AG04449 (cell line): ENCODE data around the gene STUM.

Experiments used
- CTCF ChIA-PET: fragments of 350-600 bp; formaldehyde crosslinking; extraction: SDS; loops from one replicate; lab custom pipeline; 2021; ENCODE audit warnings: antibody characterized with exemption; lab: Yijun Ruan, JAX
- POLR2A ChIA-PET: fragments of 400-600, 350-600 bp; formaldehyde crosslinking; extraction: SDS; loops from one replicate; lab custom pipeline; 2020; ENCODE audit warnings: antibody characterized with exemption, inconsistent platforms; lab: Yijun Ruan, JAX
- DNase-seq: peaks from one replicate; pipeline ENCODE4 v3.0.0-alpha.2; 2010; ENCODE audit warnings: low read depth, low spot score
- H3K4me3 ChIP-seq: 2 replicates; pipeline ENCODE4 v1.5.1; 2011; ENCODE audit warnings: low read depth, mild to moderate bottlenecking, control low read depth, low read length
- TF ChIP-seq, protein P1 (sequence below): IDR thresholded peaks from one replicate; pipeline ENCODE4 v1.5.1; 2011; ENCODE audit warnings: mild to moderate bottlenecking, moderate library complexity, low read length, control low read depth, inconsistent platforms; ENCODE audit not compliant: insufficient read depth; ENCODE audit errors: missing control alignments

Gene STUM

DNA sequence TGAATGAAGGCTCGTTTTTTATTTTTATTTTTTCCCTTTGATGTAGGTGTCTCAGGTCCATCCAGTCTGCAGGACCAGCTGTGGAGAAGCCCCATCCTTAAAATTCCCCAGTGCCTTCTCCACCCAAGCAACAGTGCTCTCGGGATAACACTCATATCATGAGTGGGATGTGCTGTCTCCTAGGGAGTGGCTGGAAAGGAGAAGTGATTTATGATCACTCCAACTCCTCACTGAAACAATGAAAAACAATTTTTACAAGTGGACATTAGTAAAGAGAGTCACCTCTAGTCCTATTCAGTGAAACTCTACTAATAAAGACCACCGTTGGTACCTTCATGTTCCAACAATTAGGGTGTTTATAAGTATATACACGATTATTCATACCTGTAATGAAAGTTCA is 3.5 kb downstream of the STUM start:
- ChIA-PET CTCF (no interaction called here), POLR2A (no interaction called here)
- TF ChIP-seq, protein P1, sequence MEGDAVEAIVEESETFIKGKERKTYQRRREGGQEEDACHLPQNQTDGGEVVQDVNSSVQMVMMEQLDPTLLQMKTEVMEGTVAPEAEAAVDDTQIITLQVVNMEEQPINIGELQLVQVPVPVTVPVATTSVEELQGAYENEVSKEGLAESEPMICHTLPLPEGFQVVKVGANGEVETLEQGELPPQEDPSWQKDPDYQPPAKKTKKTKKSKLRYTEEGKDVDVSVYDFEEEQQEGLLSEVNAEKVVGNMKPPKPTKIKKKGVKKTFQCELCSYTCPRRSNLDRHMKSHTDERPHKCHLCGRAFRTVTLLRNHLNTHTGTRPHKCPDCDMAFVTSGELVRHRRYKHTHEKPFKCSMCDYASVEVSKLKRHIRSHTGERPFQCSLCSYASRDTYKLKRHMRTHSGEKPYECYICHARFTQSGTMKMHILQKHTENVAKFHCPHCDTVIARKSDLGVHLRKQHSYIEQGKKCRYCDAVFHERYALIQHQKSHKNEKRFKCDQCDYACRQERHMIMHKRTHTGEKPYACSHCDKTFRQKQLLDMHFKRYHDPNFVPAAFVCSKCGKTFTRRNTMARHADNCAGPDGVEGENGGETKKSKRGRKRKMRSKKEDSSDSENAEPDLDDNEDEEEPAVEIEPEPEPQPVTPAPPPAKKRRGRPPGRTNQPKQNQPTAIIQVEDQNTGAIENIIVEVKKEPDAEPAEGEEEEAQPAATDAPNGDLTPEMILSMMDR: no peak
- H3K4me3 ChIP-seq: no peak overlapping the region
- DNase-seq: no peak

DNA sequence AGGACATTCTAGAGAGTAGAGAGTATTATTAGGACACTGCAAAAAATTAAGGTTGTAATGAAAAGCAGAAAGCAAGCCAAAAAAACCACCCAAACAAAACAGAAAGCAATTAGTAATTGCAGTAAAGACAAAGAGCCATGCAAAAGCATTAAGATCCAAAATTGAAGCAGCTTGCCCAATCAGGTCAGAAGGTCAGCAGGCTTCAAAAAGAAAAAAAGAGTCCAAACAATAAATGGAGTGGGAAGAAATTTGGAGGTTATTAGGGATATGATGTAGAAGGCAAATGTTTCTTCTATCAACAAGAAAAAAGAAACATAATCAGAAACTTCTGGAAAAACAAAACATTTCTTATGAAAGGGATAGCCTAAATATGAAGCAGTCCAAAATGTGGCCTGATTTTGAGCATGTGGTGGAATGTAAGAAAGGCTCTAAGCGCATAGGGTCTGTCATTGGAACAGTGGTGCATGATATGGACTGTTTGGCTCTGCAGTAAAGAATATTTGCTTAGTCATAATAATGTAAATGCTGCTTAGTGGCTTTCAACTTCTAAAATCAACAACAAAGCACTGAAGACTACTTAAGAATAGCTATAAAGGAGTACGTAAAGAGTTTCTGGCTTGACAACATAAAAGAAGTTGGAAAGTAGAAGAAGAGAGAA is 4.8 kb downstream of the STUM start:
- TF ChIP-seq, protein P1: no peak
- POLR2A ChIA-PET: no interaction called here
- no peak for DNase-seq
- CTCF ChIA-PET: no interaction called here
- H3K4me3 ChIP-seq: no peak overlapping the region

DNA sequence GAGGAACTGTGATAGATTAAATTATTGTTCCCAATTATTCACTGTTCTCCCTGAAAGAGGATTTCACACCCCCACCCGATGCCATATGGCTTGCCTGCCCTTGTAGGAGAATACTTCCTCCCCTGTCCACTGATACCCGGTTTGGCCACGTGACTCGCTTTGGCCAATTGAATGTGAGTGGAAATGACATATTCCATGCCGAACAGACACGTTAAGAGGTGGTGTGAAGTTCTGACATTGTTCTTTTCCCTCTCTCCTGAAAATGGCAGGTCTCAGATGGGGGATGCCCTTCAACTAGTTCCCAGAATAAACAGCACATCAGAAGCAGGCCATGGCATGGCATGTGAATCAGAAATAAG is 5.3 kb downstream of the STUM start:
- CTCF ChIA-PET: no interaction called here
- POLR2A ChIA-PET: no interaction called here
- no peak overlapping the region for H3K4me3 ChIP-seq
- TF ChIP-seq, protein P1: no peak
- no peak for DNase-seq

DNA sequence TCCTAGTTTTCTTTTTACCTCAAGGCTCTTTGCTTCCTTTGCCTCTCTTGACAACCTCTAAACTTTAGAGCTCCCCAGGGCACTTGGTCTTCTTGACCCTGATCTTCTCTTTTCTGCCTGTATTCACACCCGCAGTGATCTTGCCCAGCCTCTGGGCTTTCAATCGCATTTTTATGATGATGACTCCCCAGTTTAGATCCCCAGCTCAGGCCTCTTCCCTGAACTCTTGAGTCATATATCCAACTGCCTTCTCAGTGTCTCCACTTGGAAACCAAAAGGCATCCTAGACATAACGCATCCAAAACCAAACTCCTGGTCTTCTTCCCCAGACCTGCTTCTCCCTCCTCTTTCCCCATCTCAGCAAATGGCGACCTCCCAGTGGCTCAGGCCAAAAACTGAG is 6.5 kb downstream of the STUM start:
- CTCF ChIA-PET: interaction anchor here (0.9 kb wide), 1 partner anchor 11 kb away, joined by 3 read pairs; no protein-coding TSS in a partner anchor
- TF ChIP-seq, protein P1: no peak
- DNase-seq: no peak
- H3K4me3 ChIP-seq: no peak overlapping the region
- POLR2A ChIA-PET: no interaction called here

DNA sequence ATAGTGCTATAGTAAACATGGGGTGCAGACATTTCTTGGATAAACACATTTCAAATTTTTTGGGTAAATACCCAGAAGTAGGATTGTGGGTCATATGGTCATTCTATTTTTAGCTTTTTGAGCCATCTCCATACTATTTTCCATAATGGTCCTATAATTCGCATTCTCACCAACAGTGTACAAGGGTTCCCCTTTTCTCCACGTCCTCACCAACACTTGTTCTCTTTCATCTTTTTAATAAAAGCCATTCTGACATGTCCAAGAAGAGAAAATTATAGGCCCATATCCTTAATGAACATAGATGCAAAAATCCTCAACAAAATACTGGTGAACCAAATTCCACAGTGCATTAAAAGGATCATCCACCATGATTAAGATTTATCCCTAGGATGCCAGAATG is 8.9 kb downstream of the STUM start:
- no peak overlapping the region for H3K4me3 ChIP-seq
- TF ChIP-seq, protein P1: no peak
- DNase-seq: no peak
- ChIA-PET CTCF (interaction anchor here (1.2 kb wide), 1 partner anchor 10 kb away, joined by 3 read pairs; no protein-coding TSS in a partner anchor), POLR2A (no interaction called here)

DNA sequence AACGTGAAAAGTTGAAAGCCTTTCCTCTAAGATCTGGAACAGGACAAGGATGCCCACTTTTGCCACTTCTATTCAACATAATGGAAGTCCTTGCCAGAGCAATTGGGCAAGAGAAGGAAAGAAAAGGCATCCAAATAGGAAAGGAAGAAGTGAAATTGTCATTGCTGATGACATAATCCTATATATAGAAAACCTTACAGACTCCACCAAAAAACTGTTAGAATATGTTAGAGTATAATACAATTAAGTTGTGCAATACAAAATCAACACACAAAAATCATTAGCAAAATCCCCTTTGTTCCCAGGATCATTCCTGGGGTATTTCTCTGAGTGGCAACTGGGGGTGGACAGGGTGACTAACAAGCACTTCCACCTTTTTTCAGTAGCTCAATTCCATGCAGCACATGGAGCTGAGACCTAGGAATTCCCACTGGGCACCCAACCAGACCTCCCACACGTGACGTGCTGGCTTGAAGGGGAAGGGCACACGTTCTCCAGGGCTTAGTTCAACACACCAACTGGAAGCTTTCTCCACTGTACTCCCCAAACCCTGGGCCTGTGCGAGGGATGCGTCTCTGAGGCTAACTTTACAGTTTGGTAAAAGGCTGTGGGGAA is 9.6 kb downstream of the STUM start:
- no peak for DNase-seq
- ChIA-PET CTCF (interaction anchor here (1.2 kb wide), 1 partner anchor 11 kb away, joined by 3 read pairs; no protein-coding TSS in a partner anchor), POLR2A (no interaction called here)
- TF ChIP-seq, protein P1: no peak
- H3K4me3 ChIP-seq: no peak overlapping the region
